ENCODE data around the gene CD4.
"Not testable (repeated sequence)": the region's sequence is repeated elsewhere in the genome, so short reads cannot be mapped to it uniquely, and the experiment has no call there.

CD4 gene

DNA sequence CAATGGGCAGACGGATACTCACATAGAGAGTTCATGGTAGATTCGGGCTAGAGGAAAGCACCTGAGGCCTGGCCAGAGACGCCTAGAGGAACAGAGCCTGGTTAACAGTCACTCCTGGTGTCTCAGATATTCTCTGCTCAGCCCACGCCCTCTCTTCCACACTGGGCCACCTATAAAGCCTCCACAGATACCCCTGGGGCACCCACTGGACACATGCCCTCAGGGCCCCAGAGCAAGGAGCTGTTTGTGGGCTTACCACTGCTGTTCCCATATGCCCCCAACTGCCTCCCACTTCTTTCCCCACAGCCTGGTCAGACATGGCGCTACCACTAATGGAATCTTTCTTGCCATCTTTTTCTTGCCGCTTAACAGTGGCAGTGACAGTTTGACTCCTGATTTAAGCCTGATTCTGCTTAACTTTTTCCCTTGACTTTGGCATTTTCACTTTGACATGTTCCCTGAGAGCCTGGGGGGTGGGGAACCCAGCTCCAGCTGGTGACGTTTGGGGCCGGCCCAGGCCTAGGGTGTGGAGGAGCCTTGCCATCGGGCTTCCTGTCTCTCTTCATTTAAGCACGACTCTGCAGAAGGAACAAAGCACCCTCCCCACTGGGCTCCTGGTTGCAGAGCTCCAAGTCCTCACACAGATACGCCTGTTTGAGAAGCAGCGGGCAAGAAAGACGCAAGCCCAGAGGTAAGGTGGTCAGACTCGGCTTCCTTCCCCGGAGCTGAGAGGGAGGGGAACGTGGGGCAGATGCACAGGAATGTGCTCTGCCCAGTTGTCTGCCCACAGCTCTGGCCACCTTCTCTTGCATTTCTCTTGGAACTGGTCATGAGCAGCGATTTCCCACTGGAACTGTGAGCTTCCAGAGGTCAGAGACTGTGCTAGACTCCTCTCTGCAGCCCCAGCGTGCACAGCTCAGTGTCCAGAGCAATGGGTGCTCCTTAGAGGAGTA is at the start of gene CD4:
TSS of gene CD4 (plus strand) at position 557 of the 953 bp plus-strand sequence. CDS start 10,611 bp downstream, outside the sequence.
- no peak for DNase-seq

DNA sequence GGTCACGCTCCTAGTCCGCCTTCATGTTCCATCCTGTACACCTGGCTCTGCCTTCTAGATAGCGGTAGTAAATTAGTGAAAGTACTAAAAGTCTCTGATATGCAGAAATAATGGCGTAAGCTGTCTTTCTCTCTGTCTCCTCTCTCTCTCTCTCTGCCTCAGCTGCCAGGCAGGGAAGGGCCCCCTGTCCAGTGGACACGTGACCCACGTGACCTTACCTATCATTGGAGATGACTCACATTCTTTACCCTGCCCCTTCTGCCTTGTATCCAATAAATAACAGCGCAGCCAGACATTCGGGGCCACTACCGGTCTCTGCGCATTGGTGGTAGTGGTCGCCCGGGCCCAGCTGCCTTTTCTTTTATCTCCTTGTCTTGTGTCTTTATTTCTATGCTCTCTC is 47.2 kb upstream of the CD4 start:
- DNase-seq = not testable (repeated sequence)

GRCh38 chr12:6742834-6743233 is 46.5 kb upstream of the CD4 start:
- DNase-seq = no peak

DNA sequence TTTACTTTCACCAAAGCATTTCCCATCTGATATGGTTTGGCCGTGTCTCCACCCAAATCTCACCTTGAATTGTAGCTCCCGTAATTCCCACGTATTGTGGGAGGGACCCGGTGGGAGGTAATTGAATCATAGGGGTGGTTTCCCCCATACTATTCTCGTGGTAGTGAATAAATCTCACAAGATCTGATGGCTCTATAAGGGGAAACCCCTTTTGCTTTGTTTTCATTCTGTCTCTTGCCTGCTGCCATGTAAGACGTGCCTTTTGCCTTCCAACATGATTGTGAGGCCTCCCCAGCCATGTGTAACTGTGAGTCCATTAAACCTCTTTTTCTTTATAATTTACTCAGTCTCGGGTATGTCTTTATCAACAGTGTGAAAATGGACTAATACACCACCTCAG is 46.0 kb upstream of the CD4 start:
- DNase-seq = not testable (repeated sequence)

GRCh38 chr12:6745741-6746525 is 43.4 kb upstream of the CD4 start:
- DNase-seq = no peak

GRCh38 chr12:6747216-6747615 is 42.1 kb upstream of the CD4 start:
- DNase-seq = no peak

DNA sequence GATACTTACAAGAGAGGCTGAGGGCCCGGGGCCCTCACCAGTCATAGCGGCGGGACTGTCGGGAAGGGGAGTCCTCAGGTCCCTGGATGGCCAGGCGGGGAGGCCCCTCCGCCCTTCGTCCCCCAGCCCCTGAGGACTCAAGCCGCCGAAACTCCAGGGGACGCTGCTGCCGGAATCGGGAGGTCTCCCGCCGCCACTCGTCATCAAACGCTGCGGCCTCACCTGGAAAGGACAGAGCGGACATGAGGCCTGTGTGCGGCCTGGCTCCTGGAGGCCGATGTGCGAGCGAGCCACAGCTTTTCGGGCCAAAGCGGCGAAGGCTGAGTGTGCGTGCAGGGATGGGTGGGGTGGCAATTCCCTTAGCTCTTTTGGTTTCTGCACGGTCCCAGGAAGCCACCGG is 40.6 kb upstream of the CD4 start:
- no peak for DNase-seq

DNA sequence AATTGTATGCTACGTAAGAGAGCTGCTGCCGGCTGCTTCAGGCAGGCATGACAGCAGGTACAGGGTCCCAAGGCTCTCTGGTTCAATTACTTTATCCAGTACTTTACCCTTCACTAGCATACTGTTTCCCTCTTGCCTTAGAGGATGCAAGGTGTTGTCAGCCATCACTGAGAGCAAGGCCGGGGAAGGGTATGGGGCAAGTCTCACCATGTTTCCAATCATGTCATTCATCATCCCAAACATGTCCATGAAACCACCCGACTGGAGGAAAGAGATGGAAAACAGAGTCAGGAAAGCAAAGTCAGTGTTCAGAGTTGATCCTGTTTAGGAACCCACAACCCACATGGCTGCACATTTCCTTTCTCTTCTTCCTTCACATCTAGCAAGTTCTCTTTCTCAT is 38.8 kb upstream of the CD4 start:
- DNase-seq = no peak

GRCh38 chr12:6751767-6752166 is 37.6 kb upstream of the CD4 start:
- no peak for DNase-seq

- DNase-seq = peak; percentile 88
Observed at GRCh38 chr12:6752167-6752920, 37.0 kb upstream of the CD4 start.

DNA sequence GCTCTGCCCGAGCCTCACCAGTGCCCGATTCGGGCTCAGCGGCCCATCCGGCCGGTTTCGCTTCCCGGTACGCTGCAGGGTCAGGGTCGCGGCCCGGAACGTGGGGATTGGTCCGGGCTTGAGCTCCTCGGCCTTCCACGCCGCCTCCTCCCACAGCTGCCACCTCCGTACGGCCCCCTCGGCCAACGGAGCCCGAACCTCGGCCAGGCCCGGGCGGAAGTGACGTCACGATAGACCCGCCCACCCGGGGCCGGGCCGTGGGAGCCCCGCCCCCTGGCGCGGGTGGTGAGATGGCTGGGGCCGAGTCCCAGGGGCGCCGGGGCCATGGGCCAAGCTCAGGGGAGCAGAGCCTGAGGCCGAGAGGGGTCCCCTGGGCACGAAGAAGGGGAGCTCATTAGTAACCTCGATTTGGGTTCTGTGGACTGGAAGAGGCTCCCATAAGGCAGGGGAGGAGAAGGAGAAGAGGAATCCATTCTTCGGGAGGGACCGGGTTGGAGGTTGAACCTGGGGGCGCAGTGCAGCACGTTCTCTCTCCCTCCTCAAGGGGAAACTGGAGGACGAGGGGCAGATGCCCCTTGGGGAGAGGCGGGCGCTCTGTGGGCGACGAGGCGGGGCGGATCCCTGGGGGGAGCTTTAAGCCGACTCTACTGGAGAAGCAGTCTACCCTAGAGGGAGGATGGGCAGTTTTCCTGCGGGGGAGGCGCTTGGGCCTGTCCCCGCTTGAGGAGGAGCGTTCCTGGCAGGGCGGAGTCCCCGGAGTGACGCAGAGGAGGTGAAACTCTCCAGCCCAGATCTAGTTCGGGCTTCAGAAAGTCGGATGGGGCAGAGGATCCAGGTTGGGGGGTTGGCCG is 36.2 kb upstream of the CD4 start, which contains the start of gene MLF2:
TSS of gene MLF2 (minus strand) at position 221 of the 851 bp plus-strand sequence. CDS start 807 bp downstream, outside the sequence.
- DNase-seq = peak; percentile 100

GRCh38 chr12:6753772-6754356 is 35.5 kb upstream of the CD4 start:
- peak; percentile 82 for DNase-seq

DNA sequence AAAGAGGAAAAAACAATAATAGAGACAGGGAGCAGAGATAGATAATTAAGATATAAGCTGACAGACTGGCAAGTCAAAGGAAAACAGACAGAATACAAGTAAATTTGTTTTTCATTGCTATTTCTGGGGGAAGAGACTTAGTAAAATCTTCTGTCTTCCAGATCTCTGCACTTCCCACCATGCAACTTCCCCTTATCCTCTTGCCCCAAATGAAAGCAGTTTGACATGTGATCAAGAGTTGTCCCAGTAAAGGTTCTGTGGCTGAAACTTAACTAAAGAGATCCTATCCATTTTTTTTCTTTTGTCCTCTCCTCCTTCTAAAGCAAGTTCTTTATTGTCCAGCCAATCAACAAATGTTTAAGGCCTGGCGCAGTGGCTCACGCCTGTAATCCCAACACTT is 34.9 kb upstream of the CD4 start:
- no peak for DNase-seq

DNA sequence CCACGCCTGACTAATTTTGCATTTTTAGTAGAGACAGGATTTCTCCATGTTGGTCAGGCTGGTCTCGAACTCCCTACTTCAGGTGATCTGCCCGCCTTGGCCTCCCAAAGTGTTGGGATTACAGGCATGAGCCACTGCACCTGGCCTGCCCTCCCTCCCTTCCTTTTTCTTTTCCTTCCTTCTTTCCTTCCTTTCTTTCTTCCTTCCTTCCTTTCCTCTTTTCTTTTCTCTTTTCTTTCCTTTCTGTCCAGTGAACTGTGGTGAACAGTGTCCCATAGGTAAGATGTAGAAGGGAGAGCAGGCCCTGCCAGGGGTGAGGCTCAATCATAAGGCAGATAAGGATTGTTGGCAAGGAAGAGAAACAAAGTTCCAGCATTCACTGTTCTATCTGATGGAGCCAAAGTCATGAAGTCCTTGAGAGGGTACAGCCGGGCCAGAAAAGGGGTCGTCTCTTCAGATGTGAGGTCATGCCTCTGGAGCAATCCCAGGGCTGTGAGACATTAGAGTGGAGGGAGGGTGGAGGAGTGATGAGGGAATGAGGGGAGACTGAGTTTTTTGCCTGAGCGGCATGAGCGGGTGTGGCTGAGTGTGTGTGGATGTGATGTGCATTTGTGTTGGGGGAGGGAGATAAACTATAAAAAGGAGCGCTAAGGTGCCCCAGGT is 32.2 kb upstream of the CD4 start:
- DNase-seq = no peak

DNA sequence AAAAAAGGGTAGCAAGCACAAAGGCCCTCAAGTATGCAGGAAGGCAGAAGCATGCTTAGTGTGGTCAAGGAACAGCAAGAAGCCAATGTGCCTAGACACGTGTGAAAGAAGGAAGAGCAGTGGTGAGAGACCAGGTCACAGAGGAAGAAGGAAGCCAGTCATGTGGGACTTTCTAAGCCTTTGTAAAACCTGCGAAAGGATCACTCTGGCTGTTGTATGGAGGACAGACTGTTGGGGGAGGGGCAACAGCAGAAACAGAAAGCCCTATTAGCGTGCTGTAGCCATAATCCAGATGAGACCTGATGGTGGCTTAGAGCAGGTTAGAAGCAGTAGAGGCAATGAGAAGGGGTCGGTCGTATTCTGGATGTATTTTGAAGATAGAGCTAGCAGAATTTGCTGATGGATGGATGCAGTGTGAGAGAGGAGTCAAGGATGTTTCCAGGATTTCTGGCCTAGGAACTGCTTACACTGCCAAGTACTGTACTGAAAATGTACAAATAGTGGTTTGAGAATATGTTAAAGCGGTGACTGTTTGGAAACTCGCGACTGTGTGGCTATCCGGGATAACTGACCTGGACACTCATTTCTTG is 30.7 kb upstream of the CD4 start:
- no peak for DNase-seq

DNA sequence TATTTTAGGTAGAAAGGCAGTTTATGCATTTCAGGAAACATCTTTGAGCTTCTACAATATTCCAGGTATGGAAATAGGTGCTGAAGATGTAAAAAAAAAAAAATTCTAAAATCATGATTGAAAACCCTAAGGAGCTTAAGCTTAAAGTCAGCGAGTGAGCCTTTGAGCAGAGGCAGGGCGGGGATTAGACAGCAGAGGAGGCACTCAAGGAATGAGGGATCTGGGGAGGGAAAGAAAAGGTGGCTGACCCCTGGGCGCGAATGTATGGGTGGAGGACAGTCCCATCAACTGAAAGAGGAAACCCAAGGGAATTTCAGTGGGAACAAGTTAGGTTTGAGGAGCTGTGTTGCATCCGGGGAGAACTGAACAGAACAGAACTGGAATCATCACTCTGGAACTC is 29.6 kb upstream of the CD4 start:
- DNase-seq = no peak

DNA sequence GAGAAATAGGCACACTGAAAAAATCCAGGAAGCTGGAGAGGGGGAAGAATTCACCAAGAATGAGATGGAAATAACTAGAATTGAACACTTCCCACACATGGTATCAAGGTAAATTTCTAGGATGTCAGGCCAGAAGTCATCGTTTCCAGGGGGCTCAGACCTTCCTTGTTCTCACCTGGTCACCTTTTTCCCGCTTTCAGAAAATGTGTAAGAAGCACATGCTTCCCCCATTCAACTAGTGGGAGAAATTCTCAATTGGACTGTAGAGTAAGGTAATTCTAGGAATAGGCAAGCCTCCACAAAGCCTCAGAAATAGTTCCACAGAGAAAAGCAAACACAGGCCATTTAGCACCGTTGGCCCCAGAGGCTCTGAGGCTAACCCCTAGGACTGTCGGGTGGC is 25.9 kb upstream of the CD4 start:
- no peak for DNase-seq

GRCh38 chr12:6764011-6764828 is 25.1 kb upstream of the CD4 start:
- peak; percentile 100 for DNase-seq

DNA sequence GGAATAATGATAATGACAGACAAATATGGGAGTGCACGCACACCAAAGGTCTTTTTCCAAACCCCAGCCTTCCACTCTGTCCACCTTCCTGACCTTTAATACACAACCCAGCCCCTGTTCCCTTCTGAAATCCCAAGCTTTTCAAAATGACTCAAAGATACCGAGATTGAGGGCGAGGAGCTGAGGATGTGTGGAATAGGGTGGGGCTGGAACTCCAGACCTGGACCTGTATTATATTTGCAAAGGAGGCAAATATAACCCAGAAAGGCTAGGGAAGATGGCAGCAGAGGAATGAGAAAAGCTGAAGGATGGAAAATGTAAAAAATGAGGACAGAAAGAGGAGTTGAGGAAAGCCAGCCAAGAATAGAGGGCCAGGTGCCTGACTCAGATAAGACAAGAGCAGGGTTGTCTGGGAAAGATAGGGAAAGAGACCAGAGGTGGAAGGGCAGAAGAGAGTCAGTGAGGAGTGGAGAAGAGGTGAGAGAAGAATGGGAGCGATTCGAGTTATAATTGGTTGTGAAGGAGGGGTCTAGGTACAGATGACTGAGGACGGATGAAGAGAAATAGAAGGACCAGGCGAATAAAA is 24.2 kb upstream of the CD4 start:
- DNase-seq = peak; percentile 86

Measured in NCI-H2171 (cell line).